ENCODE data around the gene MAEA. TPM values are rescaled to one million over a fixed set of nuclear protein-coding genes. Genes with fewer than 3 reads are reported as not detected.

The MAEA gene
- total RNA-seq, 3 donors from 2014 or later, result 61.9 to 66.9 (median 65.3) TPM

- DNase-seq (no peak), ATAC-seq (no peak)
- Mint-ChIP-seq H3K4me1 (ENCODE audit: low read depth) (no peaks in the 10 kb centered on the region), H3K4me3 (no peak overlapping the region), H3K27me3 (ENCODE audit: low read depth) (no peaks in the 10 kb centered on the region), H3K36me3 (ENCODE audit: insufficient read depth) (peaks cover 19% of the 10 kb centered on the region), H3K9me3 (no peaks in the 10 kb centered on the region)
These were observed 86.7 kb downstream of the MAEA start for GRCh38 chr4:1376391-1376840.

- Mint-ChIP-seq H3K4me1 (ENCODE audit: low read depth) (no peaks in the 10 kb centered on the region), H3K27me3 (ENCODE audit: low read depth) (no peaks in the 10 kb centered on the region)
- no peak for DNase-seq
These were observed 87.3 kb downstream of the MAEA start for GRCh38 chr4:1376841-1377605.

GRCh38 chr4:1377606-1378261 is 88.0 kb downstream of the MAEA start:
- Mint-ChIP-seq H3K36me3 (ENCODE audit: insufficient read depth) (peaks cover 12% of the 10 kb centered on the region), H3K9me3 (no peaks in the 10 kb centered on the region), H3K4me1 (ENCODE audit: low read depth) (no peaks in the 10 kb centered on the region), H3K4me3 (no peak overlapping the region), H3K27me3 (ENCODE audit: low read depth) (no peaks in the 10 kb centered on the region)
- no peak for DNase-seq
- ATAC-seq, result no peak

More at GRCh38 chr4:1376841-1377605, 87.3 kb downstream of the MAEA start:
- H3K9me3 Mint-ChIP-seq, result no peaks in the 10 kb centered on the region
- H3K36me3 Mint-ChIP-seq (ENCODE audit: insufficient read depth), result peaks cover 17% of the 10 kb centered on the region
- no peak overlapping the region for H3K4me3 Mint-ChIP-seq
- ATAC-seq, result no peak

GRCh38 chr4:1378559-1379231 is 89.0 kb downstream of the MAEA start:
- Mint-ChIP-seq H3K36me3 (ENCODE audit: insufficient read depth) (peaks cover 4% of the 10 kb centered on the region), H3K4me1 (ENCODE audit: low read depth) (no peaks in the 10 kb centered on the region), H3K9me3 (no peaks in the 10 kb centered on the region), H3K4me3 (no peak overlapping the region), H3K27me3 (ENCODE audit: low read depth) (no peaks in the 10 kb centered on the region)
- DNase-seq (no peak), ATAC-seq (no peak)

- DNase-seq, result no peak
- no peak overlapping the region for H3K4me3 Mint-ChIP-seq
- peaks cover 4% of the 10 kb centered on the region for H3K36me3 Mint-ChIP-seq (ENCODE audit: insufficient read depth)
- no peak for ATAC-seq
- no peaks in the 10 kb centered on the region for H3K4me1 Mint-ChIP-seq (ENCODE audit: low read depth)
- no peaks in the 10 kb centered on the region for H3K9me3 Mint-ChIP-seq
- H3K27me3 Mint-ChIP-seq (ENCODE audit: low read depth), result no peaks in the 10 kb centered on the region
These were observed 89.7 kb downstream of the MAEA start for GRCh38 chr4:1379351-1379781.

GRCh38 chr4:1379801-1380331 is 90.2 kb downstream of the MAEA start:
- Mint-ChIP-seq H3K9me3 (no peaks in the 10 kb centered on the region), H3K27me3 (ENCODE audit: low read depth) (no peaks in the 10 kb centered on the region), H3K4me1 (ENCODE audit: low read depth) (no peaks in the 10 kb centered on the region), H3K36me3 (ENCODE audit: insufficient read depth) (peaks cover 6% of the 10 kb centered on the region), H3K4me3 (no peak overlapping the region)
- DNase-seq (no peak), ATAC-seq (no peak)

- H3K27me3 Mint-ChIP-seq (ENCODE audit: low read depth), result no peaks in the 10 kb centered on the region
- no peak overlapping the region for H3K4me3 Mint-ChIP-seq
- H3K9me3 Mint-ChIP-seq, result no peaks in the 10 kb centered on the region
- DNase-seq, result no peak
- H3K4me1 Mint-ChIP-seq (ENCODE audit: low read depth), result no peaks in the 10 kb centered on the region
- no peak for ATAC-seq
- H3K36me3 Mint-ChIP-seq (ENCODE audit: insufficient read depth), result peaks cover 6% of the 10 kb centered on the region
These were observed 90.9 kb downstream of the MAEA start for GRCh38 chr4:1380368-1381151.

GRCh38 chr4:1381181-1381621 is 91.5 kb downstream of the MAEA start:
- Mint-ChIP-seq H3K9me3 (no peaks in the 10 kb centered on the region), H3K4me3 (no peak overlapping the region), H3K4me1 (ENCODE audit: low read depth) (no peaks in the 10 kb centered on the region), H3K27me3 (ENCODE audit: low read depth) (no peaks in the 10 kb centered on the region), H3K36me3 (ENCODE audit: insufficient read depth) (peaks cover 6% of the 10 kb centered on the region)
- ATAC-seq (no peak), DNase-seq (no peak)

- no peak for DNase-seq
- no peak overlapping the region for H3K4me3 Mint-ChIP-seq
- H3K4me1 Mint-ChIP-seq (ENCODE audit: low read depth), result no peaks in the 10 kb centered on the region
- no peaks in the 10 kb centered on the region for H3K9me3 Mint-ChIP-seq
- no peaks in the 10 kb centered on the region for H3K27me3 Mint-ChIP-seq (ENCODE audit: low read depth)
- peaks cover 12% of the 10 kb centered on the region for H3K36me3 Mint-ChIP-seq (ENCODE audit: insufficient read depth)
- ATAC-seq, result no peak
These were observed 92.4 kb downstream of the MAEA start for GRCh38 chr4:1381944-1382541.

- no peak for DNase-seq
These were observed 93.4 kb downstream of the MAEA start for GRCh38 chr4:1382776-1383727.

GRCh38 chr4:1383728-1384591 is 94.3 kb downstream of the MAEA start:
- peaks cover 26% of the 10 kb centered on the region for H3K36me3 Mint-ChIP-seq (ENCODE audit: insufficient read depth)

More at GRCh38 chr4:1382776-1383727, 93.4 kb downstream of the MAEA start:
- H3K9me3 Mint-ChIP-seq, result no peaks in the 10 kb centered on the region
- no peaks in the 10 kb centered on the region for H3K4me1 Mint-ChIP-seq (ENCODE audit: low read depth)
- no peak overlapping the region for H3K4me3 Mint-ChIP-seq
- no peaks in the 10 kb centered on the region for H3K27me3 Mint-ChIP-seq (ENCODE audit: low read depth)
- H3K36me3 Mint-ChIP-seq (ENCODE audit: insufficient read depth), result peaks cover 18% of the 10 kb centered on the region
- ATAC-seq, result no peak

More at GRCh38 chr4:1383728-1384591, 94.3 kb downstream of the MAEA start:
- DNase-seq (no peak), ATAC-seq (no peak)
- Mint-ChIP-seq H3K4me1 (ENCODE audit: low read depth) (no peaks in the 10 kb centered on the region), H3K27me3 (ENCODE audit: low read depth) (no peaks in the 10 kb centered on the region), H3K4me3 (no peak overlapping the region), H3K9me3 (peaks cover 8% of the 10 kb centered on the region)
